Endothelial cell of umbilical vein (primary cell): ENCODE measurements around the gene INTS11. TPM values are rescaled to one million over a fixed set of nuclear protein-coding genes. Genes with fewer than 3 reads are reported as not detected.

Experiments
- BruUV-seq: library from RNA; stranded (reverse); fragments of 400-500 nt; replicated peaks from 2 replicates; lab custom pipeline; 2021; lab: Mats Ljungman, UMichigan
- CTCF ChIA-PET: fragments of 300-600, 350-600 bp; sonication (Branson Sonifier 250); formaldehyde crosslinking; loops from one replicate; lab custom pipeline; 2021; ENCODE audit warnings: antibody characterized with exemption, inconsistent platforms; lab: Charles Lee
- POLR2A ChIA-PET: fragments of 300-600, 350-600 bp; sonication (Branson Sonifier 250); formaldehyde crosslinking; loops from one replicate; lab custom pipeline; 2021; ENCODE audit warnings: antibody characterized with exemption, inconsistent platforms; lab: Charles Lee
- DNase-seq: peaks from one replicate; pipeline ENCODE4 v3.0.0-alpha.2; 2011; ENCODE audit warnings: low read depth, low spot score
- FAIRE-seq: peaks from 2 replicates; lab custom pipeline; 2011; peaks lifted over from hg19 to GRCh38; lab: Jason Lieb, UNC
- H2AFZ ChIP-seq: 2 replicates; pipeline ENCODE4 v1.6.0; 2012; ENCODE audit warnings: low read depth, low read length, control low read depth, inconsistent platforms
- H3K27ac ChIP-seq: 2 replicates; pipeline ENCODE4 v1.5.1; 2011; ENCODE audit warnings: low read depth, mild to moderate bottlenecking, control low read depth, low read length, moderate library complexity; ENCODE audit not compliant: insufficient read depth
- H3K27me3 ChIP-seq, 2 experiments: 2 replicates each; pipeline versions ENCODE4 v1.6.0 to v1.6.1; 2011; ENCODE audit warnings: low read length in 2 of 2, mixed read lengths in 1 of 2; ENCODE audit not compliant: control insufficient read depth in 2 of 2, insufficient read depth in 2 of 2
- H3K36me3 ChIP-seq, 2 experiments: 2 replicates in 1 of 2; 3 replicates in 1 of 2; pipeline ENCODE4 v1.5.1; 2011; ENCODE audit warnings: low read length in 2 of 2, mild to moderate bottlenecking in 1 of 2, moderate library complexity in 1 of 2; ENCODE audit not compliant: control insufficient read depth in 2 of 2, insufficient read depth in 2 of 2; ENCODE audit errors: extremely low read depth in 1 of 2
- H3K4me1 ChIP-seq: 3 replicates; pipeline ENCODE4 v1.5.1; 2011; ENCODE audit warnings: mild to moderate bottlenecking, low read length; ENCODE audit not compliant: control insufficient read depth, insufficient read depth; ENCODE audit errors: extremely low read depth
- H3K4me2 ChIP-seq: 2 replicates; pipeline ENCODE4 v1.6.1; 2011; ENCODE audit warnings: low read length, control low read depth, mixed read lengths; ENCODE audit not compliant: insufficient read depth
- H3K4me3 ChIP-seq, 3 experiments: fragments of 200-600 bp in 1 of 3; sonication (generic), shearing (Covaris generic) in 1 of 3; replicated peaks in 1 of 3; 2 replicates each; pipeline ENCODE4 v1.5.1; 2011 to 2016; ENCODE audit warnings: control low read depth in 3 of 3, low read length in 3 of 3, mild to moderate bottlenecking in 2 of 3, inconsistent platforms in 1 of 3, low read depth in 1 of 3, moderate library complexity in 1 of 3; ENCODE audit not compliant: insufficient read depth in 1 of 3
- H3K79me2 ChIP-seq: 2 replicates; pipeline ENCODE4 v1.6.0; 2012; ENCODE audit warnings: low read length, inconsistent platforms; ENCODE audit not compliant: control insufficient read depth, insufficient read depth
- H3K9ac ChIP-seq: replicated peaks from 2 replicates; pipeline ENCODE3; 2011; ENCODE audit warnings: low read length, control low read depth; ENCODE audit not compliant: insufficient read depth; ENCODE audit errors: extremely low read depth
- H3K9me1 ChIP-seq: replicated peaks from 3 replicates; pipeline ENCODE4 v1.6.0; 2011; ENCODE audit warnings: mild to moderate bottlenecking, low read length; ENCODE audit not compliant: control insufficient read depth, insufficient read depth; ENCODE audit errors: extremely low read depth
- H3K9me3 ChIP-seq: replicated peaks from 2 replicates; pipeline ENCODE4 v1.5.1; 2012; ENCODE audit warnings: low read length, inconsistent platforms; ENCODE audit not compliant: control insufficient read depth, insufficient read depth
- H4K20me1 ChIP-seq: replicated peaks from 2 replicates; pipeline ENCODE3; 2011; ENCODE audit warnings: mild to moderate bottlenecking, low read length; ENCODE audit not compliant: control insufficient read depth, insufficient read depth; ENCODE audit errors: extremely low read depth
- EZH2 ChIP-seq: IDR thresholded peaks from 2 replicates; pipeline ENCODE4 v1.6.1; 2012; ENCODE audit warnings: borderline replicate concordance, low read depth, mild to moderate bottlenecking, moderate library complexity, low read length, inconsistent platforms; ENCODE audit not compliant: severe bottlenecking
- FOS ChIP-seq: IDR thresholded peaks from 2 replicates; pipeline ENCODE4 v1.6.1; 2011; ENCODE audit warnings: mild to moderate bottlenecking, low read length, moderate library complexity, borderline replicate concordance; ENCODE audit not compliant: insufficient read depth
- GATA2 ChIP-seq: IDR thresholded peaks from 2 replicates; pipeline ENCODE4 v1.7.0; 2011; ENCODE audit warnings: low read depth, mild to moderate bottlenecking, moderate library complexity, mixed read lengths, low read length; ENCODE audit not compliant: insufficient read length, insufficient read depth
- JUN ChIP-seq: IDR thresholded peaks from 2 replicates; pipeline ENCODE4 v1.6.1; 2011; ENCODE audit warnings: borderline replicate concordance, low read depth; ENCODE audit not compliant: insufficient read length, insufficient read depth
- MAX ChIP-seq: IDR thresholded peaks from 2 replicates; pipeline ENCODE4 v1.6.1; 2011; ENCODE audit not compliant: insufficient read depth, insufficient read length
- MYC ChIP-seq: IDR thresholded peaks from one replicate; pipeline ENCODE4 v1.6.1; 2011; ENCODE audit warnings: mild to moderate bottlenecking, low read depth, low read length
- POLR2A ChIP-seq: IDR thresholded peaks from 2 replicates; pipeline ENCODE4 v1.6.1; 2012; ENCODE audit warnings: low read depth, mild to moderate bottlenecking, control low read depth, low read length
- POLR2AphosphoS5 ChIP-seq: IDR thresholded peaks from 2 replicates; pipeline ENCODE4 v1.6.1; 2012; ENCODE audit warnings: low read depth, mild to moderate bottlenecking, control low read depth, low read length, moderate library complexity; ENCODE audit not compliant: insufficient read depth
- dilution Hi-C: fragments of 300-500 bp; cut with MboI; formaldehyde crosslinking; loops from one replicate; pipeline ENCODE4 v1.15.0; 2019; ENCODE audit warnings: low sequenced_read_pairs; ENCODE audit not compliant: extremely low pct_ligation_motif_present
- intact Hi-C: fragments of 100-400 bp; cut with micrococcal nuclease; formaldehyde crosslinking; loops from one replicate; pipeline ENCODE4 v1.10.0; 2022
- polyA plus RNA-seq, 4 experiments: library from polyadenylated mRNA; depleted of rRNA in 3 of 4; stranded (reverse) in 3 of 4; unstranded in 1 of 4; fragments of >200 nt; gene quantifications; 2 replicates each; pipeline versions ENCODE4 v1.2.1 to v1.2.3, GENCODE V29; 2011 to 2012; ENCODE audit warnings: missing spikeins in 1 of 4
- total RNA-seq: library from RNA; stranded (reverse); gene quantifications from 2 replicates; pipeline ENCODE4 v1.2.3, GENCODE V29; 2021
- TF ChIP-seq, protein P1 (sequence below), 2 donors: IDR thresholded peaks; 1 replicate in 1 of 2; 2 replicates in 1 of 2; pipeline ENCODE4 v1.5.1; 2011; ENCODE audit warnings: low read length in 2 of 2, mild to moderate bottlenecking in 2 of 2, moderate library complexity in 2 of 2, control low read depth in 1 of 2, inconsistent platforms in 1 of 2, low read depth in 1 of 2; ENCODE audit not compliant: insufficient read depth in 1 of 2; ENCODE audit errors: extremely low read depth in 1 of 2

The INTS11 gene
- total and polyA plus RNA-seq, 2 donors (not counting 3 experiments of a cell fraction or from before 2014, with no cell fraction given), result 132 to 222 TPM

- H3K27me3 ChIP-seq, result no peaks in the 10 kb centered on the region
- no peak for FAIRE-seq
- TF ChIP-seq JUN, result no peak
- TF ChIP-seq, protein P1, sequence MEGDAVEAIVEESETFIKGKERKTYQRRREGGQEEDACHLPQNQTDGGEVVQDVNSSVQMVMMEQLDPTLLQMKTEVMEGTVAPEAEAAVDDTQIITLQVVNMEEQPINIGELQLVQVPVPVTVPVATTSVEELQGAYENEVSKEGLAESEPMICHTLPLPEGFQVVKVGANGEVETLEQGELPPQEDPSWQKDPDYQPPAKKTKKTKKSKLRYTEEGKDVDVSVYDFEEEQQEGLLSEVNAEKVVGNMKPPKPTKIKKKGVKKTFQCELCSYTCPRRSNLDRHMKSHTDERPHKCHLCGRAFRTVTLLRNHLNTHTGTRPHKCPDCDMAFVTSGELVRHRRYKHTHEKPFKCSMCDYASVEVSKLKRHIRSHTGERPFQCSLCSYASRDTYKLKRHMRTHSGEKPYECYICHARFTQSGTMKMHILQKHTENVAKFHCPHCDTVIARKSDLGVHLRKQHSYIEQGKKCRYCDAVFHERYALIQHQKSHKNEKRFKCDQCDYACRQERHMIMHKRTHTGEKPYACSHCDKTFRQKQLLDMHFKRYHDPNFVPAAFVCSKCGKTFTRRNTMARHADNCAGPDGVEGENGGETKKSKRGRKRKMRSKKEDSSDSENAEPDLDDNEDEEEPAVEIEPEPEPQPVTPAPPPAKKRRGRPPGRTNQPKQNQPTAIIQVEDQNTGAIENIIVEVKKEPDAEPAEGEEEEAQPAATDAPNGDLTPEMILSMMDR (IDR thresholded peaks at IDR 0.05; ENCODE audit: extremely low read depth in 1 of 2, insufficient read depth in 1 of 2, low read depth in 1 of 2, low read length in 2 of 2), result peak; percentile 43 to 80
- POLR2A ChIA-PET, result no interaction called here
- CTCF ChIA-PET, result interaction anchor here (0.6 to 5.5 kb wide), 20 partner anchors 11 to 308 kb away, joined by 3 to 286 read pairs (median 6); partner anchors contain the start of genes PERM1, SDF4 and UBE2J2
- BruUV-seq, result no TSS peak
- H3K4me3 ChIP-seq, result no peak overlapping the region
- no peak overlapping the region for H3K4me2 ChIP-seq
- intact Hi-C loops, result loop anchor here (1.0 kb wide), 5 partner anchors 16 to 306 kb away; no protein-coding TSS in a partner anchor
- H3K9me1 ChIP-seq, result no peaks in the 10 kb centered on the region
- H3K36me3 ChIP-seq, result no peaks in the 10 kb centered on the region
- H3K9ac ChIP-seq, result no peak overlapping the region
- H3K9me3 ChIP-seq, result no peaks in the 10 kb centered on the region
- DNase-seq, result peak; percentile 47
- no peaks in the 10 kb centered on the region for H3K79me2 ChIP-seq
- dilution Hi-C loops, result no loop called here
- H2AFZ ChIP-seq, result no peak overlapping the region
- H3K4me1 ChIP-seq, result no peaks in the 10 kb centered on the region
- H3K27ac ChIP-seq, result no peak overlapping the region
- no peaks in the 10 kb centered on the region for H4K20me1 ChIP-seq
Observed at GRCh38 chr1:1290238-1290731, 34.2 kb downstream of the INTS11 start.

DNA sequence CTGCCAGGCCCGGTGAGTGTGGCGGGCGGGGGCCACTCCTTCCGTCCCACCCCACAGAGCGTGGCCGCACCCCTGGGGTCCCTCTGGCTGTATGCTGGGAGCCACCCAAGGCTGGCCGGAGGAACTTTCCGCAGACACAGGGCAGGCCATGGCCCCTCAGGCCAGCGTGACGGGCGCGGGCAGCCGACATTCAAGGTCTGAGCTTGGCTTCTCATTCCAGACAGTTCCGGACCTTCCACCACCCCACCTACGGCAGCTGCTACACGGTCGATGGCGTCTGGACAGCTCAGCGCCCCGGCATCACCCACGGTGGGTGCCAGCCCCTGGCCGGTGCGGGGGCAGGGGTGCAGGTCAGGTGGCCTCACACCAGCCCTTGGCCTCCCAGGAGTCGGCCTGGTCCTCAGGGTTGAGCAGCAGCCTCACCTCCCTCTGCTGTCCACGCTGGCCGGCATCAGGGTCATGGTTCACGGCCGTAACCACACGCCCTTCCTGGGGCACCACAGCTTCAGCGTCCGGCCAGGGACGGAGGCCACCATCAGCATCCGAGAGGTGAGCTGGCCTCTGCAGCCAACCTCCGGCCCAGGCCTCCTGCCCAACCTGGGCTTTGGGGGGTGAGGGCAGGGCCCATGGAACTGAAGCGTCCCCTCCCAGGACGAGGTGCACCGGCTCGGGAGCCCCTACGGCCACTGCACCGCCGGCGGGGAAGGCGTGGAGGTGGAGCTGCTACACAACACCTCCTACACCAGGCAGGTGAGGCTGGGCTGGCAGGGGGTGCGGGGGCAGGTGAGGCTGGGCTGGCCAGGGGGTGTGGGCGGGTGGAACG lies 37.0 kb downstream of the INTS11 start:
- H3K27me3 ChIP-seq, result no peaks in the 10 kb centered on the region
- TF ChIP-seq EZH2, result no peak
- no peak for TF ChIP-seq JUN
- TF ChIP-seq, protein P1 (IDR thresholded peaks at IDR 0.05; ENCODE audit: extremely low read depth in 1 of 2, insufficient read depth in 1 of 2, low read depth in 1 of 2, low read length in 2 of 2), result no peak
- TF ChIP-seq POLR2AphosphoS5, result no peak
- no peak for TF ChIP-seq POLR2A
- no peak for TF ChIP-seq FOS
- no peak for TF ChIP-seq MYC
- no peak for TF ChIP-seq MAX
- no peak for TF ChIP-seq GATA2
- H3K9me3 ChIP-seq, result no peaks in the 10 kb centered on the region
- H3K4me3 ChIP-seq, result no peak overlapping the region
- H3K4me2 ChIP-seq, result no peak overlapping the region
- H3K4me1 ChIP-seq, result peaks cover under 1% of the 10 kb centered on the region
- no peaks in the 10 kb centered on the region for H3K79me2 ChIP-seq
- FAIRE-seq (no peak), DNase-seq (no peak)
- H3K9ac ChIP-seq, result no peak overlapping the region
- no peaks in the 10 kb centered on the region for H3K9me1 ChIP-seq
- POLR2A ChIA-PET, result no interaction called here
- no TSS peak for BruUV-seq
- dilution Hi-C loops (no loop called here), intact Hi-C loops (no loop called here)
- no peaks in the 10 kb centered on the region for H3K36me3 ChIP-seq
- no peaks in the 10 kb centered on the region for H4K20me1 ChIP-seq
- no peak overlapping the region for H3K27ac ChIP-seq
- CTCF ChIA-PET, result interaction anchor here (1.9 kb wide), 1 partner anchor 165 kb away, joined by 12 read pairs; no protein-coding TSS in a partner anchor
- no peak overlapping the region for H2AFZ ChIP-seq
